H1 (cell line): ENCODE results near the gene RNF212. TPM values are rescaled to one million over a fixed set of nuclear protein-coding genes. Genes with fewer than 3 reads are reported as not detected.

ENCODE experiments used
- CTCF ChIA-PET: fragments of 300-600 bp; sonication (Branson Sonifier 250); formaldehyde crosslinking; loops from one replicate; lab custom pipeline; 2021; ENCODE audit not compliant: partially characterized antibody; lab: Charles Lee
- POLR2A ChIA-PET: fragments of 300-600 bp; sonication (Branson Sonifier 250); formaldehyde crosslinking; loops from one replicate; lab custom pipeline; 2021; ENCODE audit warnings: inconsistent platforms; ENCODE audit not compliant: partially characterized antibody; lab: Charles Lee
- DNase-seq, 2 experiments: peaks; one replicate each; pipeline versions ENCODE4 v3.0.0 to v3.0.0-alpha.2; 2010 to 2022; ENCODE audit warnings: low spot score in 2 of 2, low read depth in 1 of 2, mixed read lengths in 1 of 2
- FAIRE-seq: peaks from 2 replicates; lab custom pipeline; 2011; peaks lifted over from hg19 to GRCh38; lab: Jason Lieb, UNC
- H2AFZ ChIP-seq: 2 replicates; pipeline ENCODE4 v1.8.1; 2012; ENCODE audit warnings: low read length, inconsistent platforms
- H2AK5ac ChIP-seq: 2 replicates; pipeline ENCODE4 v1.6.1; 2013; ENCODE audit warnings: low read depth, low read length
- H2BK120ac ChIP-seq: replicated peaks from 2 replicates; pipeline ENCODE3; 2013; ENCODE audit warnings: low read depth, low read length, inconsistent platforms
- H2BK12ac ChIP-seq: 2 replicates; pipeline ENCODE4 v1.6.1; 2013; ENCODE audit warnings: low read depth, low read length
- H2BK15ac ChIP-seq: 2 replicates; pipeline ENCODE4 v1.6.1; 2013; ENCODE audit warnings: low read length
- H2BK20ac ChIP-seq: 2 replicates; pipeline ENCODE4 v1.6.1; 2013; ENCODE audit warnings: low read length
- H2BK5ac ChIP-seq: 2 replicates; pipeline ENCODE4 v1.6.1; 2013; ENCODE audit warnings: low read depth, low read length
- H3K14ac ChIP-seq: 2 replicates; pipeline ENCODE4 v1.6.1; 2013; ENCODE audit warnings: inconsistent platforms; ENCODE audit not compliant: insufficient read length
- H3K18ac ChIP-seq: 2 replicates; pipeline ENCODE4 v1.6.1; 2013; ENCODE audit warnings: low read length; ENCODE audit errors: extremely low read depth
- H3K23ac ChIP-seq: 2 replicates; pipeline ENCODE4 v1.6.1; 2013; ENCODE audit warnings: inconsistent platforms; ENCODE audit not compliant: insufficient read length
- H3K23me2 ChIP-seq: 2 replicates; pipeline ENCODE4 v1.6.1; 2013; ENCODE audit warnings: low read depth, low read length
- H3K27ac ChIP-seq: 2 replicates; pipeline ENCODE4 v1.6.1; 2011; ENCODE audit warnings: low read depth, low read length, inconsistent platforms
- H3K27me3 ChIP-seq, 4 experiments: replicated peaks in 1 of 4; 1 replicate in 1 of 4; 2 replicates in 3 of 4; pipeline versions ENCODE4 v1.6.1 to v1.8.1; 2011 to 2013; ENCODE audit warnings: low read length in 3 of 4, mild to moderate bottlenecking in 3 of 4, inconsistent platforms in 2 of 4, mixed read lengths in 2 of 4, moderate library complexity in 1 of 4; ENCODE audit not compliant: control insufficient read depth in 3 of 4, insufficient read depth in 3 of 4; ENCODE audit errors: extremely low read depth in 1 of 4
- H3K36me3 ChIP-seq, 4 experiments: 2 replicates each; pipeline versions ENCODE4 v1.6.1 to v1.8.1; 2011 to 2013; ENCODE audit warnings: mild to moderate bottlenecking in 4 of 4, low read length in 3 of 4, moderate library complexity in 2 of 4, control low read depth in 1 of 4, inconsistent platforms in 1 of 4; ENCODE audit not compliant: insufficient read depth in 4 of 4, control insufficient read depth in 2 of 4
- H3K4ac ChIP-seq: replicated peaks from 2 replicates; pipeline ENCODE3; 2013; ENCODE audit warnings: low read length, low read depth, mixed read lengths, inconsistent platforms; ENCODE audit not compliant: insufficient read length
- H3K4me1 ChIP-seq, 4 experiments: replicated peaks in 1 of 4; 1 replicate in 1 of 4; 2 replicates in 3 of 4; pipeline versions ENCODE4 v1.6.1 to v1.8.1; 2011 to 2013; ENCODE audit warnings: low read length in 3 of 4, inconsistent platforms in 2 of 4, mixed read lengths in 1 of 4; ENCODE audit not compliant: insufficient read depth in 4 of 4, control insufficient read depth in 3 of 4
- H3K4me2 ChIP-seq, 2 experiments: 2 replicates each; pipeline versions ENCODE4 v1.6.1 to v1.8.1; 2011 to 2013; ENCODE audit warnings: low read depth in 2 of 2, low read length in 2 of 2, control low read depth in 1 of 2, inconsistent platforms in 1 of 2, mild to moderate bottlenecking in 1 of 2; ENCODE audit not compliant: insufficient read depth in 1 of 2
- H3K4me3 ChIP-seq, 4 experiments: fragments of 200-600, 300-600 bp in 1 of 4; sonication (generic), shearing (Covaris generic), sonication (Bioruptor Twin) in 1 of 4; 2 replicates each; pipeline versions ENCODE4 v1.5.1 to v1.8.1; 2011 to 2016; ENCODE audit warnings: low read length in 4 of 4, low read depth in 3 of 4, control low read depth in 2 of 4, inconsistent platforms in 2 of 4, mild to moderate bottlenecking in 2 of 4, mixed read lengths in 1 of 4, moderate library complexity in 1 of 4; ENCODE audit not compliant: insufficient read depth in 2 of 4; ENCODE audit errors: extremely low read depth in 1 of 4
- H3K56ac ChIP-seq: replicated peaks from 2 replicates; pipeline ENCODE3; 2013; ENCODE audit warnings: low read depth, mild to moderate bottlenecking, mixed read lengths, low read length, inconsistent platforms; ENCODE audit not compliant: insufficient read length
- H3K79me1 ChIP-seq: 2 replicates; pipeline ENCODE4 v1.6.1; 2013; ENCODE audit warnings: low read depth, low read length, control low read depth
- H3K79me2 ChIP-seq, 2 experiments: 2 replicates each; pipeline versions ENCODE4 v1.6.1 to v1.8.1; 2012 to 2013; ENCODE audit warnings: low read length in 2 of 2, mild to moderate bottlenecking in 2 of 2, inconsistent platforms in 1 of 2; ENCODE audit not compliant: insufficient read depth in 2 of 2, control insufficient read depth in 1 of 2
- H3K9ac ChIP-seq, 4 experiments: replicated peaks in 1 of 4; 1 replicate in 1 of 4; 2 replicates in 3 of 4; pipeline versions ENCODE4 v1.6.1 to v1.8.1; 2011 to 2013; ENCODE audit warnings: low read depth in 3 of 4, low read length in 3 of 4, control low read depth in 2 of 4, mild to moderate bottlenecking in 2 of 4, moderate library complexity in 2 of 4, inconsistent platforms in 1 of 4; ENCODE audit errors: extremely low read depth in 1 of 4
- H3K9me3 ChIP-seq, 2 experiments: 2 replicates each; pipeline versions ENCODE4 v1.6.1 to v1.8.1; 2012 to 2013; ENCODE audit warnings: mild to moderate bottlenecking in 2 of 2, moderate library complexity in 2 of 2, control low read depth in 1 of 2, inconsistent platforms in 1 of 2, low read depth in 1 of 2, low read length in 1 of 2, mixed read lengths in 1 of 2; ENCODE audit not compliant: insufficient read depth in 2 of 2
- H4K20me1 ChIP-seq, 2 experiments: replicated peaks in 1 of 2; 2 replicates each; pipeline versions ENCODE3 to v1.8.1; 2011 to 2013; ENCODE audit warnings: inconsistent platforms in 2 of 2, low read length in 2 of 2, mild to moderate bottlenecking in 1 of 2; ENCODE audit not compliant: insufficient read depth in 2 of 2, control insufficient read depth in 1 of 2
- H4K5ac ChIP-seq: 2 replicates; pipeline ENCODE4 v1.6.1; 2013; ENCODE audit warnings: low read length, low read depth, mixed read lengths, inconsistent platforms; ENCODE audit not compliant: insufficient read length
- H4K8ac ChIP-seq: 2 replicates; pipeline ENCODE4 v1.8.0; 2013; ENCODE audit warnings: mild to moderate bottlenecking, moderate library complexity, low read length, inconsistent platforms; ENCODE audit not compliant: insufficient read depth; ENCODE audit errors: extremely low read depth
- H4K91ac ChIP-seq: replicated peaks from 2 replicates; pipeline ENCODE3; 2013; ENCODE audit warnings: low read length, mixed read lengths, inconsistent platforms; ENCODE audit not compliant: insufficient read length
- SIX5 ChIP-seq: IDR thresholded peaks from 2 replicates; pipeline ENCODE4 v1.6.1; 2011; ENCODE audit warnings: mild to moderate bottlenecking, low read depth, low read length
- WGBS, 2 experiments: shearing (Covaris generic) in 1 of 2; methylation state at CpG; one replicate each; pipeline versions ENCODE4 v1.1.6 to v1.1.7; 2013 to 2015; ENCODE audit warnings: low lambda C conversion rate in 2 of 2, mixed read lengths in 2 of 2, inconsistent platforms in 1 of 2, low coverage in 1 of 2, missing lambda C conversion rate in 1 of 2; ENCODE audit not compliant: insufficient replicate concordance in 2 of 2, insufficient coverage in 1 of 2, insufficient read length in 1 of 2; ENCODE audit errors: extremely low coverage in 1 of 2, missing lambda C conversion rate in 1 of 2; 5-methylcytosine and 5-hydroxymethylcytosine counted together
- polyA plus RNA-seq, 7 experiments: library from polyadenylated mRNA; depleted of rRNA in 3 of 7; stranded (reverse) in 5 of 7; unstranded in 2 of 7; fragments of >200 nt in 5 of 7; fragments of 200-250 nt in 2 of 7; gene quantifications; 1 replicate in 5 of 7; 2 replicates in 1 of 7; 4 replicates in 1 of 7; pipeline versions ENCODE4 v1.2.1 to v1.2.3, GENCODE V29; 2011 to 2013; ENCODE audit warnings: missing spikeins in 2 of 7, mixed read lengths in 2 of 7
- total RNA-seq: library from RNA; stranded (reverse); fragmentation: NEBNext Ultra II Directional; extraction: Animal tissue kit (Norgen Biotek cat#: 25700); gene quantifications from 2 replicates; pipeline ENCODE4 v1.2.1, GENCODE V29; 2021

Gene RNF212
- total and polyA plus RNA-seq, 2 of the 8 experiments (the other 6 are each of a cell fraction or from before 2014, with no cell fraction given): 3.4 to 5.4 TPM

- Histone ChIP-seq H3K18ac (no peak overlapping the region), H4K5ac (no peak overlapping the region), H3K79me2 (no peaks in the 10 kb centered on the region), H3K14ac (no peak overlapping the region), H2AK5ac (no peak overlapping the region), H2BK20ac (no peak overlapping the region), H3K79me1 (no peaks in the 10 kb centered on the region), H2BK120ac (no peak overlapping the region), H3K4me1 (no peaks in the 10 kb centered on the region), H2AFZ (no peak overlapping the region), H4K20me1 (no peaks in the 10 kb centered on the region), H3K56ac (no peak overlapping the region), H4K91ac (no peak overlapping the region), H2BK15ac (no peak overlapping the region), H3K27ac (no peak overlapping the region), H3K27me3 (0 out of 7 replicates have a peak, but pooled peaks cover 0 to under 1% (median 0%) of the 10 kb centered on the region in 4 experiments), H3K23ac (no peak overlapping the region), H4K8ac (no peak overlapping the region; the same call in 1 of the 2 replicates), H3K9me3 (no peaks in the 10 kb centered on the region), H3K9ac (no peak overlapping the region), H3K36me3 (no peaks in the 10 kb centered on the region), H2BK12ac (no peak overlapping the region), H3K23me2 (no peaks in the 10 kb centered on the region), H2BK5ac (no peak overlapping the region), H3K4ac (no peak overlapping the region), H3K4me3 (no peak overlapping the region), H3K4me2 (no peak overlapping the region)
- FAIRE-seq (no peak), DNase-seq (no peak)
- ChIA-PET POLR2A (no interaction called here), CTCF (interaction anchor here (1.0 kb wide), 1 partner anchor 11 kb away, joined by 3 read pairs; no protein-coding TSS in a partner anchor)
- 85% methylated on average over 17 of the region's 17 CpGs; no CpG with 5 or more reads in 1 of the 2 experiments for WGBS, 2 experiments
- no peak for TF ChIP-seq SIX5
These were observed 33.6 kb downstream of the RNF212 start for GRCh38 chr4:1079711-1080265.
